Measurements from ENCODE around the gene ABHD3.
"Not testable (repeated sequence)": the region's sequence is repeated elsewhere in the genome, so short reads cannot be mapped to it uniquely, and the experiment has no call there.

The ABHD3 gene

GRCh38 chr18:21650311-21650710 is 54.3 kb downstream of the ABHD3 start:
- no peak for DNase-seq (ENCODE audit: low spot score)

- DNase-seq (ENCODE audit: low spot score): not testable (repeated sequence)
These were observed 64.2 kb downstream of the ABHD3 start for GRCh38 chr18:21640375-21640774.

GRCh38 chr18:21638822-21639221 is 65.8 kb downstream of the ABHD3 start:
- DNase-seq (ENCODE audit: low spot score): no peak

- DNase-seq (ENCODE audit: low spot score): peak; percentile 42
These were observed 67.8 kb downstream of the ABHD3 start for GRCh38 chr18:21636769-21637168.

- no peak for DNase-seq (ENCODE audit: low spot score)
These were observed 69.9 kb downstream of the ABHD3 start for GRCh38 chr18:21634588-21635199.

GRCh38 chr18:21632393-21632792 is 72.2 kb downstream of the ABHD3 start:
- DNase-seq (ENCODE audit: low spot score): no peak

- no peak for DNase-seq (ENCODE audit: low spot score)
These were observed 75.3 kb downstream of the ABHD3 start for GRCh38 chr18:21629089-21629832.

- DNase-seq (ENCODE audit: low spot score): not testable (repeated sequence)
These were observed 82.9 kb downstream of the ABHD3 start for GRCh38 chr18:21621640-21622039.

- DNase-seq (ENCODE audit: low spot score): peak; percentile 94
These were observed 92.2 kb downstream of the ABHD3 start, which contains the start of gene SNRPD1 for GRCh38 chr18:21612125-21613039. TSS of gene SNRPD1 (plus strand) at chr18:21612314. CDS start at chr18:21612430, 116 bp downstream.

GRCh38 chr18:21611401-21612124 is 93.0 kb downstream of the ABHD3 start:
- DNase-seq (ENCODE audit: low spot score): not testable (repeated sequence)

GRCh38 chr18:21605213-21605612 is 99.4 kb downstream of the ABHD3 start:
- no peak for DNase-seq (ENCODE audit: low spot score)

- DNase-seq (ENCODE audit: low spot score): no peak
These were observed 99.9 kb downstream of the ABHD3 start for GRCh38 chr18:21604671-21605070.

GRCh38 chr18:21602299-21602587 is 102.3 kb downstream of the ABHD3 start:
- no peak for DNase-seq (ENCODE audit: low spot score)

Data from RKO (cell line).